Body of pancreas (tissue), 4 donors: ENCODE measurements around the gene PRKAB2.

ENCODE experiments used
- POLR2A ChIP-seq, 3 donors: fragments of 450-650 bp; IDR thresholded peaks; one replicate each; pipeline ENCODE4 v1.6.1; 2016; ENCODE audit warnings: antibody characterized with exemption in 3 of 3, mild to moderate bottlenecking in 2 of 3
- TF ChIP-seq, protein P1 (sequence below), 7 experiments: fragments of 450-650 bp in 4 of 7; fragments of 200-600 bp in 3 of 7; sonication (generic) in 3 of 7; IDR thresholded peaks; one replicate each; pipeline ENCODE4 v1.5.1; 2016 to 2019; ENCODE audit warnings: antibody characterized with exemption in 7 of 7

- TF ChIP-seq, protein P1, sequence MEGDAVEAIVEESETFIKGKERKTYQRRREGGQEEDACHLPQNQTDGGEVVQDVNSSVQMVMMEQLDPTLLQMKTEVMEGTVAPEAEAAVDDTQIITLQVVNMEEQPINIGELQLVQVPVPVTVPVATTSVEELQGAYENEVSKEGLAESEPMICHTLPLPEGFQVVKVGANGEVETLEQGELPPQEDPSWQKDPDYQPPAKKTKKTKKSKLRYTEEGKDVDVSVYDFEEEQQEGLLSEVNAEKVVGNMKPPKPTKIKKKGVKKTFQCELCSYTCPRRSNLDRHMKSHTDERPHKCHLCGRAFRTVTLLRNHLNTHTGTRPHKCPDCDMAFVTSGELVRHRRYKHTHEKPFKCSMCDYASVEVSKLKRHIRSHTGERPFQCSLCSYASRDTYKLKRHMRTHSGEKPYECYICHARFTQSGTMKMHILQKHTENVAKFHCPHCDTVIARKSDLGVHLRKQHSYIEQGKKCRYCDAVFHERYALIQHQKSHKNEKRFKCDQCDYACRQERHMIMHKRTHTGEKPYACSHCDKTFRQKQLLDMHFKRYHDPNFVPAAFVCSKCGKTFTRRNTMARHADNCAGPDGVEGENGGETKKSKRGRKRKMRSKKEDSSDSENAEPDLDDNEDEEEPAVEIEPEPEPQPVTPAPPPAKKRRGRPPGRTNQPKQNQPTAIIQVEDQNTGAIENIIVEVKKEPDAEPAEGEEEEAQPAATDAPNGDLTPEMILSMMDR (IDR thresholded peaks at IDR 0.05): no peak
- no peak for TF ChIP-seq POLR2A (IDR thresholded peaks at IDR 0.05)
Measured at GRCh38 chr1:147169171-147169570, 3.1 kb downstream of the PRKAB2 start.
